NB4 (cell line): Measurements from ENCODE around the gene UBE2I.

ENCODE experiments used
- CTCF ChIP-seq: IDR thresholded peaks from one replicate; pipeline ENCODE4 v1.5.1; 2012; ENCODE audit warnings: low read depth, low read length
- MAX ChIP-seq: IDR thresholded peaks from 2 replicates; pipeline ENCODE4 v1.6.1; 2011; ENCODE audit warnings: low read depth, low read length
- MYC ChIP-seq: IDR thresholded peaks from 2 replicates; pipeline ENCODE4 v1.6.1; 2011; ENCODE audit warnings: low read depth, low read length

- TF ChIP-seq MYC (no peak), CTCF (no peak), MAX (no peak)
Observed at GRCh38 chr16:1316033-1316405, 6.6 kb downstream of the UBE2I start.
